HTR-8/SVneo (cell line): ENCODE measurements around the gene SLC44A1.

Experiments used
- DNase-seq: peaks from one replicate; pipeline ENCODE4 v3.0.0; 2011; ENCODE audit warnings: low spot score, mixed read lengths; ENCODE audit not compliant: insufficient read length
- FAIRE-seq: peaks from 2 replicates; lab custom pipeline; 2011; peaks lifted over from hg19 to GRCh38; lab: Jason Lieb, UNC

The SLC44A1 gene

GRCh38 chr9:105363837-105364236, 119.4 kb downstream of the SLC44A1 start:
- FAIRE-seq (no peak), DNase-seq (no peak)

GRCh38 chr9:105369911-105370310, 125.5 kb downstream of the SLC44A1 start:
- no peak for FAIRE-seq
- DNase-seq: no peak

DNA sequence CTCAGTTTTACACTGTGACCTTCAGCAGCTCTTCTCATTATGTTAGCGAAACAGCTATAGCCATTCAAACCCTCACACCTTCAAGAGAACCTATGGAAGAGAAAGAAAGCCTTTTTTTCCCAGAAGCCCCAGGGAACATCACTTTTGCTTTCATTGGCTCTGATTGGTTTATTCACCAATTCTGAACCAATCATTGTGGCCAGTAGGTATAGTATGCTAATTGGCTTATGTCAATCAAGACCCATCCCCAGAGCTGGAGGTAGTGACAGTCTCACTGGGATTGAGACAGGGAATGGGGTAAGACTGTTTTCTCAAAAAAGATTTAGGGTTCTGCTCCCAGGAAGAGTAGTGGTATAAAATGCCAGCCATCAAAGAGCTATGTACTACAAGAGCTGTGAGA, 129.3 kb downstream of the SLC44A1 start:
- DNase-seq (no peak), FAIRE-seq (no peak)

GRCh38 chr9:105375323-105375722, 130.9 kb downstream of the SLC44A1 start:
- DNase-seq (no peak), FAIRE-seq (no peak)

GRCh38 chr9:105376893-105377292, 132.4 kb downstream of the SLC44A1 start:
- no peak for DNase-seq
- FAIRE-seq: no peak

- no peak for FAIRE-seq
These were observed 141.0 kb downstream of the SLC44A1 start for GRCh38 chr9:105385381-105385985.

DNA sequence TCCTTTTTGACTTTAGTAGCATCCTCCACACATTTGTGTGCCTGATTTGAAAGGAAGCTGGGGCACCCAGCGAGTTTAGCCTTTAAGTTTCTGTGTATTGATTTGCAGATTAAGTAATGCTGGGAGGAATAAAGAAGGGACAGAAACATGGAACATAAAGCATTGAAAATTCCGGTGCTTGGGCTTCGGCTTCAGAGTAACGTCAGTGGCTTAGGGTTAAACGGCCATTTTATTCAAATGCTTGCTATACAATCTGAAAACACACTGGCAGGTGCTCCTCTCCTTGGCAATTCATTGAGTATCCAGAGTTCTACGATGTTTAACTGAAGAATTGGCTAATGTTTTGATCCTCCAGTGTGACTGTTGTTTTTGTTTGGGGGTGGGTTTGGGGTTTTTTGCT, 145.3 kb downstream of the SLC44A1 start:
- DNase-seq (no peak), FAIRE-seq (no peak)

More at GRCh38 chr9:105385381-105385985, 141.0 kb downstream of the SLC44A1 start:
- DNase-seq: no peak

- no peak for FAIRE-seq
- DNase-seq: no peak
These were observed 146.4 kb downstream of the SLC44A1 start for GRCh38 chr9:105390871-105391270.

DNA sequence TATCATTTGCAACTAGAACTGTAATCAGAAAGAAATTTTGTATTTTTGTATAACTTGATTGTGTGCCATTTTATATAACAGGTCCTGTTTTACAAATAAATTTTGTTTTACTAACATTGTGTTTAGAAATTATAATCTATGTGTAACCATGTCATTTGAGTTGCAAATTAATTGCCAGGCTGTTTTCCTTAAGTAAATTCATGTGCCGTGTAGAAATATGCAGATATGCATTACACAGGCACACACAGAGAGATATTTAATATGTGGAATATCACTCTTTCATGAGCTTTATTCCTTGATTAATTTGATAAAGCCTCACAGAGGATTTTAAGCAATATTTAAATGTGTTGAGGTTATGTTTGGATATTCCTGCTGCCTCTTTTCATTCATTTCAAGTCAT, 146.8 kb downstream of the SLC44A1 start:
- DNase-seq (no peak), FAIRE-seq (no peak)

GRCh38 chr9:105392531-105392930, 148.1 kb downstream of the SLC44A1 start:
- FAIRE-seq: no peak
- DNase-seq: no peak

GRCh38 chr9:105393576-105394344, 149.3 kb downstream of the SLC44A1 start:
- FAIRE-seq: no peak

DNA sequence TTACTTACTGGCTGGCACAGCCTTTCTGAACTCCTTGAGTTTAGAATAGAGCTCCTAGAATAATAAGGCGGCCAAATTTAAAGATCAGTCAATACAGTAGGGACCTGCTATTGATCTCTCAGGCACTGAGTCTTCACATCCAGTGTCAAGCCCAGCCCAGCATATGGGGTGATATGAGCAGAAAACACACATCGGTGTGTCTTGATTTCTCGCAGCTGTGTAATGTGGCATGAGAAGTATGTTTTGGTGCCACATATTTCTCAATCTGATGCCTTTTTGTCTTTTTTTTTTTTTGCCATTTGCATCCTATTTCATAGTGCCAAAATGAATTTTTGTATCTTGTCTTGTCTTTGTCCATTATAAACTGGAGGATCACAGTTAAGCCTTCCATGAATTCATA, 152.0 kb downstream of the SLC44A1 start:
- DNase-seq: no peak
- FAIRE-seq: no peak

More at GRCh38 chr9:105393576-105394344, 149.3 kb downstream of the SLC44A1 start:
- DNase-seq: no peak

- FAIRE-seq (no peak), DNase-seq (no peak)
These were observed 152.4 kb downstream of the SLC44A1 start for GRCh38 chr9:105396901-105397300.

DNA sequence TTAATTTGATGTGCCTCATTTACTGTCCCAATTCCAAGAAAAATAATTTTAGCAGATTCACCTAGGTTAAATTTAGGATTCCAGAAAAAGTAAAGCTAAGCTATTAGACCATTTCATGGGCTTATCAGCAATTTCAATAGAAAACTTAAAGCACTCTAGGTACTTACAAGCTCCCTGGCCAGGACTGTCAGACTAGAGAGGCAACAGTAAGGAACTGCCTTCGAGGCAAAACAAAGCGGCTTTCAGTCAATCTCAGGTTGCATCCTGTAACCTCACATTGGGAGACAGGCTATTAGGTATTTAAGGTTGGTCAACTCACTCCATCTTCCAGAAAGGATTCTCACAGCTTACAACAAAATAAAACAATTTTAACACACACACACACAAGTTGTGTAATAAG, 154.7 kb downstream of the SLC44A1 start:
- no peak for FAIRE-seq

GRCh38 chr9:105401651-105402050, 157.2 kb downstream of the SLC44A1 start:
- FAIRE-seq (no peak), DNase-seq (peak; percentile 7)

More for the DNA sequence above, 154.7 kb downstream of the SLC44A1 start:
- no peak for DNase-seq

DNA sequence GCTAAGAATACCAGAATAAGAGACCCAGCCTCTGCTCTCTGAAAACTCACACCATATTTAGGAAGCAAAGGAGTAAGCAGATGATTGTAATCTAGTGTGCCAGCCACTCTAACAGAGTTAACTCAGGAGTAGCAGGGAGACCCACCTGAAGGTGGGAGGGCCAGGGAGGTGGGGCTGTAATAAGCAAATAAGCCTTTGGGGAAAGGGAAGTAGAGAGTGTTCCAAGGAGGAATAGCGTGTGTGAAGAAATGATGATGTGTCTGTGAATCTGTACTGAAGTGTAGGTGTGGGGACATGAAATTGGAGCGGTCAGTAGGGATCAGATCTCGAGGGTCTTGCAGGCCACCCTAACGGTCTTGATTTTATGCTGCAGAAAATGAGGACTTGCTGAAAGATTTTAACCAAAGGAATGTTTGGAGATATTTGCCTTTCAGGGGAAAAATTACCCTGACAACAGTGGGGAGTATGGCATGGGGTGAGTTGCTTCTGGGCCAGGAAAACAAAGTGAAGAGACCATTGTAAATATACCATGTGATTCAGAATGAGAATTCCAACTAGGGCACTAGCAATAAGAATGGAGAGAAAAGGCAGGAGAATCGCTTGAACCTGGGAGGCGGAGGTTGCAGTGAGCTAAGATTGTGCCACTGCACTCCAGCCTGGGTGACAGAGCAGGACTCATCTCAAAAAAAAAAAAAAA, 159.2 kb downstream of the SLC44A1 start:
- DNase-seq (no peak), FAIRE-seq (no peak)

DNA sequence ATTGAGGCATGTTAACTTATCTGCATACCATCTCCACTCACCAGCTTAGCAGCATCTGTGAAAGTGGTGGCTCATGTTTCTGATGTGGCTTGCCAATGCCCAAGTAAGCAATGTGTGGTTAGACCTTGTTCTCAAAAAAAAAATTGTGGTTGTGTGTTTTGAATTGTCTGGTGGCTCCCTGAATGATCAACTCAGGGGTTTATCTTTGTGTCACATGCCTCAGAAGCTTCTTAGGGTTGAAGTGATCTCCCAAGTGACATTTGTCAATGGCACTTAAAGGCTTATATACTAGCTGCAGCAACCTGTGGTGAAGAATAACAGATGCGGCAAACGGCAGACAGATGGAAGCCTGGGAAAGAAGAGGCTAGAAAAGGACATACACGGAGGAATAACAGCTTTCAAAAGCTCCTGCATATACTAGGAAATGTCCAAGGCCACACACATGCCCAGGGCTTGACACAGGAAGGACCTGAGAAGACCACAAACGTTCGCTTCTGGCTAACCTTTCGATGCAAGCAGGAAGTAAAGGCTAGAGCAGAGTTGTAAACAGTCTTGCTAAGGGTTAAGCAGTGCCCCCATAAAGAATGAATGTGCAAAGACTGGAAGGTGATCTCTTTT, 161.2 kb downstream of the SLC44A1 start:
- DNase-seq: no peak
- no peak for FAIRE-seq

- FAIRE-seq: no peak
- no peak for DNase-seq
These were observed 161.9 kb downstream of the SLC44A1 start for GRCh38 chr9:105406369-105406768.

GRCh38 chr9:105413525-105413924, 169.1 kb downstream of the SLC44A1 start:
- FAIRE-seq (no peak), DNase-seq (peak; percentile 35)

GRCh38 chr9:105414947-105415661, 170.7 kb downstream of the SLC44A1 start:
- no peak for FAIRE-seq
- DNase-seq: peak; percentile 63
